NOMO-1 (cell line): ENCODE data around the gene CLPX.
"Not testable (repeated sequence)": the region's sequence is repeated elsewhere in the genome, so short reads cannot be mapped to it uniquely, and the experiment has no call there.

ENCODE experiments used
- DNase-seq, 2 experiments: peaks; one replicate each; lab custom pipeline; 2025; ENCODE audit not compliant: unreplicated experiment in 2 of 2; lab: John Stamatoyannopoulos, UW

CLPX gene

GRCh38 chr15:65184868-65185717 lies at the start of gene CLPX:
Gene CLPX (minus strand): TSS chr15:65185342. CDS start chr15:65185153, 189 bp downstream.
- DNase-seq, result peak; percentile 95 to 97

- no peak for DNase-seq
Measured at GRCh38 chr15:65233696-65234095, 48.6 kb upstream of the CLPX start.

GRCh38 chr15:65232520-65232919 lies 47.4 kb upstream of the CLPX start:
- no peak for DNase-seq

- no peak for DNase-seq
Measured at GRCh38 chr15:65231306-65231705, 46.2 kb upstream of the CLPX start.

- not testable (repeated sequence) for DNase-seq
Measured at GRCh38 chr15:65226901-65227300, 41.8 kb upstream of the CLPX start.

- DNase-seq, result no peak
Measured at GRCh38 chr15:65226221-65226620, 41.1 kb upstream of the CLPX start.

GRCh38 chr15:65223996-65224395 lies 38.9 kb upstream of the CLPX start:
- peak; percentile 29 to 33 for DNase-seq

- no peak for DNase-seq
Measured at GRCh38 chr15:65222891-65223290, 37.7 kb upstream of the CLPX start.

GRCh38 chr15:65221697-65222096 lies 36.6 kb upstream of the CLPX start:
- no peak for DNase-seq

GRCh38 chr15:65219137-65219536 lies 34.0 kb upstream of the CLPX start:
- no peak for DNase-seq

- no peak for DNase-seq
Measured at GRCh38 chr15:65217526-65218482, 32.7 kb upstream of the CLPX start.

GRCh38 chr15:65215496-65215895 lies 30.4 kb upstream of the CLPX start:
- DNase-seq, result no peak

- no peak for DNase-seq
Measured at GRCh38 chr15:65214010-65214409, 28.9 kb upstream of the CLPX start.

- DNase-seq, result no peak
Measured at GRCh38 chr15:65213241-65213640, 28.1 kb upstream of the CLPX start.

GRCh38 chr15:65212097-65212496 lies 27.0 kb upstream of the CLPX start:
- DNase-seq, result peak in 1 of 2 experiments; percentile 4

GRCh38 chr15:65211482-65211982 lies 26.4 kb upstream of the CLPX start:
- no peak for DNase-seq

GRCh38 chr15:65210770-65211481 lies 25.8 kb upstream of the CLPX start, which contains the start of gene CILP:
Gene CILP (minus strand): TSS chr15:65211473. CDS start chr15:65209755, 1,718 bp downstream.
- DNase-seq, result no peak

- DNase-seq, result no peak
Measured at GRCh38 chr15:65209701-65210643, 24.8 kb upstream of the CLPX start.

GRCh38 chr15:65208647-65209046 lies 23.5 kb upstream of the CLPX start:
- DNase-seq, result no peak
